Measurements from ENCODE around the gene CDK2AP2.
"Not testable (repeated sequence)": the region's sequence is repeated elsewhere in the genome, so short reads cannot be mapped to it uniquely, and the experiment has no call there.

CDK2AP2 gene

DNA sequence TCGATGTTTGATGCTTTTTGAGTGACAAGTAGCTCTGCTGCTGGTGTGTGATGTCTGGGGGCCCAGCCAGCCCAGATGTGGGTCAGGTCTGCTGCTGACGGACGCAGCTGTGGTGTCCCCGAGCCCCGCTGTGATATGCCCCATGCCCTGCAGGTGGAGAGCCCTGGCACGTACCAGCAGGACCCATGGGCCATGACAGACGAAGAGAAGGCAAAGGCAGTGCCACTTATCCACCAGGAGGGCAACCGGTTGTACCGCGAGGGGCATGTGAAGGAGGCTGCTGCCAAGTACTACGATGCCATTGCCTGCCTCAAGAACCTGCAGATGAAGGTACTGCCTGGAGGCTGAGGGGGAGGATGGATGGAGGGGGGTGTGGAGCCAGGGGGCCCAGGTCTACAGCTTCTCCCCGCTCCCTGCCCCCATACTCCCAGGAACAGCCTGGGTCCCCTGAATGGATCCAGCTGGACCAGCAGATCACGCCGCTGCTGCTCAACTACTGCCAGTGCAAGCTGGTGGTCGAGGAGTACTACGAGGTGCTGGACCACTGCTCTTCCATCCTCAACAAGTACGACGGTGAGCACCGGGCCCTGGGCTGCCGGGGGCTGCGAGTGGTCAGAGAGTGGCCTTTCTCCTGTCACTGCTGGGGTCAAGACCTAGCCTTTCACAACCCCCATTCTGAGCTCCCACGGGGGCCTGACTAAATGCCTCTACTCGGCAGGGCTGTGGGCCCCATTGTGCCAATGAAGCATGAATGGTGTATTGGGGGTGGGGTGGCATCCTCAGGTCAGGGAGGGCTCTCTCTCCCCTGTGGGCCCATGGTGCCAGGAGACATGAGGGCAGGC lies 17.9 kb downstream of the CDK2AP2 start:
- DNase-seq, result no peak

- DNase-seq, result no peak
Measured at GRCh38 chr11:67489203-67489884, 18.6 kb downstream of the CDK2AP2 start.

DNA sequence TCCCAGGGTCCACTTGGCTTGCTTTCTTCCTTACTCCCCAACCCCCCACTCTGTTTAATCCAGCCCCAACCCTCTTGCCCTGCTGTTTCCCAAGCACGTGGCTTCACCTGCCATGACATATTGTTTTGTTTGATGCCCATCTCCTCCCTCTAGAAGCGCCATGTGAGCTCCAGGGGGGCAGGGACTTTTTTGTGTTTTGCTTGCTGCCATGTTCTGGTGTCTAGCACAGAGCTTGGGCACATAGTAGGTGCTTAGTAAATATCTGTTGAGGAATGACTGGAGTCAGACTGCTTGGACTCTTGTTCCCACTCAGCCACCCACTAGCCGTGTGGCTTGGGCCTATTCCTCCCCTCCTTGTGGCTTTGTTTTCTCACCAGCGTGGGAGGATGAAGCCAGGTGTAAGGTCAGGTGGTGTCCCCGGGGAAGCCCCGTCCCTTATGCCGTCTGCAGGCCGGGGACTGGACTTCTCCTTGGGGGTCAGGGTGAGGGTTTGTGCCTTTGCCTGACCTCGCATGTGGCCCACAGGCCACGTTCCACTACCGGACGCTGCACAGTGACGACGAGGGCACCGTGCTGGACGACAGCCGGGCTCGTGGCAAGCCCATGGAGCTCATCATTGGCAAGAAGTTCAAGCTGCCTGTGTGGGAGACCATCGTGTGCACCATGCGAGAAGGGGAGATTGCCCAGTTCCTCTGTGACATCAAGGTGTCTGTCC lies 21.3 kb downstream of the CDK2AP2 start:
- no peak for DNase-seq

GRCh38 chr11:67485873-67486361 lies 22.0 kb downstream of the CDK2AP2 start:
- DNase-seq, result not testable (repeated sequence)

- no peak for DNase-seq
Measured at GRCh38 chr11:67484847-67485311, 23.1 kb downstream of the CDK2AP2 start.

DNA sequence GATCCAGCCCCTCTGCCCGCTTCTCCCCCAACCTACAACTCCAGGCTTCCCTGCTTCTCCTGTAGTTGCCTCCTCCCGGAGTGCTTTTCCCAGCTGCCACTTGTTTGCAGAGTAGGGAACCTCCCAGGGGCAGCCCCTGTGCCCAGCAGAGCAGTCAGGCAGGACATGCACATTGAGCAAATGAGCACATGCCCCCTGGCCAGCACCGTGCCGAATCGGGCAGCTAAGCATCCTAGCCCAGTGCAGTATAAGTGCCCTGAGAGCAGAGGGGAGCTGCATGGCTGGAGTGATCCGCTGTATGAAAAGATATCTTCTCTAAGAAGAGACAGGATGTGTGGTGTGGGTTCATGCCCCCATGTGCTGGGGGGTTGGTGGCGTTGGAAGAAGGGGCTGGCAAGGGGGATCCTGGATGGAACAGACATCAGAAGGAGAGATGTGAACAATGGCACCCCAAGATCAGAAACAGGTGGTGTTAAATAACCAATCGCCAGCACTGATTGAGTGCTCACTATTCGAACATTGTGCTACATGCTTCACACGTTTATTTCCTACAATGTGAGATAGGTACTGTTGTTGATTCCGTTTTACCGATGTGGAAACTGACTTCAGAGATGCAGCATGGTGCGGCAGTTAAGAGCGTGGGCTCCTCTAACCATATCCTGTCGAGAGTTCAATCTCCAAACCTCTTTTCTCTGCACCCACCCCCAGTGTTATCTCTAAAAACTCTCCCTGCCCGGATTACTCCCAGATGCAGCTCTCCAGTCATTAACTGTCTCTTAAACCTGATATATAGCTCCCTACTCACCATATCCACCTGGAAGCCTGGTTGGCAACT lies 23.9 kb downstream of the CDK2AP2 start:
- no peak for DNase-seq

- peak; percentile 71 for DNase-seq
Measured at GRCh38 chr11:67482827-67483798, 24.8 kb downstream of the CDK2AP2 start, which contains the start of gene AIP. Gene AIP (plus strand): TSS chr11:67483026. CDS start chr11:67483159, 133 bp downstream.

GRCh38 chr11:67482275-67482826 lies 25.6 kb downstream of the CDK2AP2 start:
- no peak for DNase-seq

DNA sequence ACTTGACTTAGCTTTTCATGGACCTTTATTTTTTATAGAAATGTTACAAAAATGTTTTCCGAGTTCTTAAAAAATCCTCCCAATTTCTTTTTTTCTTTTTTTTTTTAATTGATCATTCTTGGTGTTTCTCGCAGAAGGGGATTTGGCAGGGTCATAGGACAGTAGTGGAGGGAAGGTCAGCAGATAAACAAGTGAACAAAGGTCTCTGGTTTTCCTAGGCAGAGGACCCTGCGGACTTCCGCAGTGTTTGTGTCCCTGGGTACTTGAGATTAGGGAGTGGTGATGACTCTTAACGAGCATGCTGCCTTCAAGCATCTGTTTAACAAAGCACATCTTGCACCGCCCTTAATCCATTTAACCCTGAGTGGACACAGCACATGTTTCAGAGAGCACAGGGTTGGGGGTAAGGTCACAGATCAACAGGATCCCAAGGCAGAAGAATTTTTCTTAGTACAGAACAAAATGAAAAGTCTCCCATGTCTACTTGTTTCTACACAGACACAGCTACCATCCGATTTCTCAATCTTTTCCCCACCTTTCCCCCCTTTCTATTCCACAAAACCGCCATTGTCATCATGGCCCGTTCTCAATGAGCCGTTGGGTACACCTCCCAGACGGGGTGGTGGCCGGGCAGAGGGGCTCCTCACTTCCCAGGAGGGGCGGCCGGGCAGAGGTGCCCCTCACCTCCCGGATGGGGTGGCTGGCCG lies 30.5 kb downstream of the CDK2AP2 start:
- not testable (repeated sequence) for DNase-seq

- DNase-seq, result not testable (repeated sequence)
Measured at GRCh38 chr11:67476692-67477091, 31.3 kb downstream of the CDK2AP2 start.

DNA sequence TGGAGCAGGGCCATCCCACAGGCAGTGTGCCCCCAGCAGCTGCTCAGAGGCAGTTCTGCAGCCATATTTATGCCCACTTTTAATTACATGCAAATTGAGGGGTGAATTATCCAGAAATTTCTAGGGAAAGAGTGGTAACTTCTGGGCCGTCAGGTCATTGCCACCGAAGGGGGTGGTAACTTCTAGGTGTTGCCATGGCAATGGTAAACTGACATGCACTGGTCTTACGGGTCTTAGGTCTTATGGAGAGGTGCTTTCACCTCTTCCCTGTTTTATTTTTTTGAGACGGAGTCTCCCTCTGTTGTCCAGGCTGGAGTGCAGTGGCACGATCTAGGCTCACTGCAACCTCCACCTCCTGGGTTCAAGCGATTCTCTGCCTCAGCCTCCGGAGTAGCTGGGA lies 35.1 kb downstream of the CDK2AP2 start:
- DNase-seq, result no peak

DNA sequence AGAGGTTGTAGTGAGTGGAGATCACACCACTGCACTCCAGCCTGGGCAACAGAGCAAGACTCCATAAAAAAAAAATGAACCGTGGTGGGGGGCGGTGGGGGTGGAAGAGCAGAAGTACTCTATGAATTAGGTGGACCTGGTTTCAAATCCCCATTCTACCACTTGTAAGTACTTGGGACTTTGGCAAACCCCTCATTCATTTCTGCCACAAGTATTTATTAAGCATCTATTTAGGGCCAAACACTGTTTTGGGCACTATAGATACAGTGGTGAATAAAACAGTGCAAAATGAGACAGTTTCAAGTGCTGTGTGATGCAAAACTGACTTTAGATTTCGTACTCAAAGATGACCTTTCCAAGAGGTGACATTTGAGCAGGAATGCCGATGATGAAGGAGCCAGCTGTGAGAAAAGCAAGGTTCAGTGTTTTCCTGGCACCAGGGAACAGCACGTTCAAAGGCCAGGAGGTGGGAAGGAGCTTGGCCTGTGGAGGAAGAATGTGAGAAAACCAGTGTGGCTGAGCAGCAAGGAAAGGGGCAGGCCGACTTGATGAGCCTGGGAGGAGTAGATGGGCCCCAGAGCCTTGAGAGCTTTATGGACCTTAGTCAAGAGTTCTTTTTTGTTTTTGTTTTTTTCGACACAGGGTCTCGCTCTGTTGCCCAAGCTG lies 37.5 kb downstream of the CDK2AP2 start:
- no peak for DNase-seq

GRCh38 chr11:67469508-67469811 lies 38.5 kb downstream of the CDK2AP2 start:
- DNase-seq, result no peak

GRCh38 chr11:67468759-67469507 lies 39.0 kb downstream of the CDK2AP2 start, which contains the start of gene TMEM134:
Gene TMEM134 (minus strand): TSS chr11:67469251. CDS start chr11:67469192, 59 bp downstream.
- DNase-seq, result peak; percentile 92

GRCh38 chr11:67468456-67468758 lies 39.6 kb downstream of the CDK2AP2 start:
- no peak for DNase-seq

DNA sequence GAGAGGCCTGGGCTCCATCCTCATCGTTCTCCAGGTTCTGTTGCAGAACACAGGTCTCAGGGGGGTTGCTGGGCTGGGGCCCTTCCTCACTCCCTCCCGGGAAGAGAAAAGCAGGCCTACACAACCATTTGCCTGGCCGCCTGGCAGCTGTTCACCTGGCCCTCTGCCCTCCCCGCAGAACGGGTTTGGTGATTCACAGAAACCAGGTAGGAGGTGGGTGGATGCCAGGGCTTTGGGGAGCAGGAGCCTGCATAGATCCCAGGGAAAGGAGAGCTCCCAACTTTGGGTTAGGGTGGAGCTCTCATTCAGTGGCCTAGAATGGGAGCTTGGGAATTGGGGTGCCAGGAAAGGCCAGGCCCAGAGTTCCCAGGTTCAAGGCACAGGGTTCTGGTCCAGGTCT lies 39.9 kb downstream of the CDK2AP2 start:
- no peak for DNase-seq

DNA sequence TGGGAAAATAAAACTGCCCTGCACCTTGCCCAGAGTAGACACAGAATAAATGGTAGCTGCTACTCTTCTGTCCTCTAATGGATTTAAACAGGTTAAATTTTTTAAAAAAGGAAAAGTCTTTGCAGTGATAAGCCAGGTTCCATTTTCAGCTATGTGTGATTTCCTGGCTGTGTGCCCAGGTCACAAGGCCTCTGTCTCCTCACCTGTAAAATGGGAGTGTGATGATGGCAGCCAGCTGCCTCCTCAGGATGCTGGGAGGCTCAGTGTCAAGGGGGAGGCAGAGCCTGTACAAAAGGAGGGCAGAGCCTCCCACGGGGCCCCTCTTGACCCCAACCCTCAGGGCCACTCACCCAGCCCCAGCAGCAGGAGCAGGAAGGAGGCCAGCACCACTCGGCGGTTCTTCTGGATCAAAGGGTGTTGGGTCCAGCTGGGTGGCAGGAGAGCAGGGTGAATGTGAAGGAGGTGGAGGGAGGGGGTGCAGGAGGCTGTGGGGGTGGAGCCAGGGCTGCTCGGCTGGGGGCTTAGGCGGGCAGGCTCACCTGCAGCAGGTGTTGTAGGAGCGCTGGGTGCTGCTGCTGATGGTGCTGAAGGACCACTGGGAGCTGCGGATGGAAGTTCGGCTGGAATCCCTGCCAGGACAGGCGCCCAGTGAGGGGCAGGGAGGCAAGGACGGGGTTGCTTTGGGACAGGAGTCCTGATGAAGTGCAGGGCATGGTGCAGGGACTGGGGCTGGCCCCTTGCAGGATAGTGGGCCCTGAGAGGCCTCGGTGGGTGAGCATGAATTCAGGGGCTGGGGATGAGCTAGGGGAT lies 40.8 kb downstream of the CDK2AP2 start:
- no peak for DNase-seq

DNA sequence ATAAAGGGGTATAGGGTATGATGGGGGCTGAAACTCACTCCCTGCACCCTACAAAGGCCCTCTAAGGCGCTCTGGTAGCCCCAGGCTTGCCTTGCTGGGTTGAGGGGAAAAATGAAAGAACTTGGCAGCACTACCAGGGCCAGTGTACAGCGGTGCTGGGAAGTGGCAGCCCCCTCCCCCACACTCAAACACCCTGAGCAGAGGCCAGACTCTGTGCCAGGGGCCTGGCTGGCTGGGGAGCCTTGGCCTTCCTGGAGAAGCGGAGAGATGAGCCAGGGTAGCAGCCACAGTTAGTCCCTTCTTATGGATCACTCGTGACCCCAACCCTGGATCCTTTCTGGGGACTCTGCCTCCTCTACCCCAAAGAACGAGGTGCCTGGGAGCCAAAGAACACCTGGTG lies 41.6 kb downstream of the CDK2AP2 start:
- DNase-seq, result no peak

Measured in activated gamma-delta T cell (primary cell).